Activated gamma-delta T cell treated with anti-CD3 and anti-CD28 coated beads, Interleukin-2, amount 50 U/mL, for 16 hours (primary cell): ENCODE measurements around the gene SYTL1.
"Not testable (repeated sequence)": the region's sequence is repeated elsewhere in the genome, so short reads cannot be mapped to it uniquely, and the experiment has no call there.

Experiments used
- DNase-seq: peaks from one replicate; pipeline ENCODE4 v3.0.0-alpha.2; 2020; ENCODE audit warnings: low read depth

SYTL1 gene

GRCh38 chr1:27384797-27385196 is 43.0 kb downstream of the SYTL1 start:
- DNase-seq: not testable (repeated sequence)

GRCh38 chr1:27388337-27389005 is 46.6 kb downstream of the SYTL1 start:
- DNase-seq: peak; percentile 65

GRCh38 chr1:27391511-27392095 is 49.8 kb downstream of the SYTL1 start:
- no peak for DNase-seq

- DNase-seq: peak; percentile 85
These were observed 50.4 kb downstream of the SYTL1 start, which contains the start of gene GPR3 for GRCh38 chr1:27392096-27392777. Gene GPR3, plus strand, starts transcription at chr1:27392622. Its CDS starts 1,177 bp downstream, at chr1:27393799.

GRCh38 chr1:27392778-27393635 is 51.2 kb downstream of the SYTL1 start:
- DNase-seq: no peak

GRCh38 chr1:27393641-27394281 is 51.9 kb downstream of the SYTL1 start:
- no peak for DNase-seq

GRCh38 chr1:27394282-27394658 is 52.4 kb downstream of the SYTL1 start:
- DNase-seq: no peak

GRCh38 chr1:27394925-27395324 is 53.1 kb downstream of the SYTL1 start:
- no peak for DNase-seq

GRCh38 chr1:27395441-27396195 is 53.8 kb downstream of the SYTL1 start:
- DNase-seq: peak; percentile 71

- no peak for DNase-seq
These were observed 55.3 kb downstream of the SYTL1 start for GRCh38 chr1:27397110-27397509.

- DNase-seq: no peak
These were observed 55.9 kb downstream of the SYTL1 start for GRCh38 chr1:27397749-27398148.

GRCh38 chr1:27398405-27399149 is 56.8 kb downstream of the SYTL1 start:
- DNase-seq: no peak

GRCh38 chr1:27399251-27400025 is 57.6 kb downstream of the SYTL1 start:
- no peak for DNase-seq

GRCh38 chr1:27400082-27400962 is 58.5 kb downstream of the SYTL1 start:
- DNase-seq: no peak

GRCh38 chr1:27400963-27401341 is 59.1 kb downstream of the SYTL1 start:
- DNase-seq: no peak

GRCh38 chr1:27402349-27402754 is 60.5 kb downstream of the SYTL1 start:
- DNase-seq: no peak

- no peak for DNase-seq
These were observed 61.4 kb downstream of the SYTL1 start for GRCh38 chr1:27403065-27403726.
